Endothelial cell of hepatic sinusoid (primary cell): Measurements from ENCODE around the gene XG.
"Not testable (repeated sequence)": the region's sequence is repeated elsewhere in the genome, so short reads cannot be mapped to it uniquely, and the experiment has no call there.

Experiments used
- in situ Hi-C: cut with HindIII; loops from 2 replicates; pipeline ENCODE4 v1.10.0; 2017; ENCODE audit warnings: low sequenced_read_pairs

XG gene

GRCh38 chrX:2774776-2775175 lies 22.9 kb downstream of the XG start:
- in situ Hi-C loops = no loop called here

- in situ Hi-C loops = not testable (repeated sequence)
Observed at GRCh38 chrX:2780472-2781225, 28.8 kb downstream of the XG start.

GRCh38 chrX:2781226-2781571 lies 29.4 kb downstream of the XG start:
- in situ Hi-C loops = no loop called here

GRCh38 chrX:2781698-2782097 lies 29.9 kb downstream of the XG start:
- in situ Hi-C loops = no loop called here

GRCh38 chrX:2782171-2782570 lies 30.3 kb downstream of the XG start:
- in situ Hi-C loops = no loop called here

- in situ Hi-C loops = no loop called here
Observed at GRCh38 chrX:2782778-2783177, 30.9 kb downstream of the XG start.

GRCh38 chrX:2784026-2784425 lies 32.2 kb downstream of the XG start:
- in situ Hi-C loops = no loop called here

GRCh38 chrX:2785538-2785937 lies 33.7 kb downstream of the XG start:
- in situ Hi-C loops = no loop called here

- in situ Hi-C loops = no loop called here
Observed at GRCh38 chrX:2788980-2789379, 37.1 kb downstream of the XG start.

- in situ Hi-C loops = no loop called here
Observed at GRCh38 chrX:2789569-2789968, 37.7 kb downstream of the XG start.

GRCh38 chrX:2793752-2794151 lies 41.9 kb downstream of the XG start:
- in situ Hi-C loops = loop anchor here (5.0 kb wide), 2 partner anchors 59 to 96 kb away; no protein-coding TSS in a partner anchor

GRCh38 chrX:2794336-2794735 lies 42.5 kb downstream of the XG start:
- in situ Hi-C loops = loop anchor here (5.0 kb wide), 2 partner anchors 58 to 97 kb away; no protein-coding TSS in a partner anchor

GRCh38 chrX:2796808-2797207 lies 45.0 kb downstream of the XG start:
- in situ Hi-C loops = not testable (repeated sequence)

GRCh38 chrX:2799369-2799768 lies 47.5 kb downstream of the XG start:
- in situ Hi-C loops = no loop called here

- in situ Hi-C loops = not testable (repeated sequence)
Observed at GRCh38 chrX:2799980-2800379, 48.1 kb downstream of the XG start.

- in situ Hi-C loops = no loop called here
Observed at GRCh38 chrX:2801223-2801622, 49.4 kb downstream of the XG start.

GRCh38 chrX:2802376-2803090 lies 50.7 kb downstream of the XG start:
- in situ Hi-C loops = not testable (repeated sequence)

- in situ Hi-C loops = not testable (repeated sequence)
Observed at GRCh38 chrX:2803486-2803885, 51.6 kb downstream of the XG start.

- in situ Hi-C loops = not testable (repeated sequence)
Observed at GRCh38 chrX:2804106-2804843, 52.4 kb downstream of the XG start.

GRCh38 chrX:2804858-2805257 lies 53.0 kb downstream of the XG start:
- in situ Hi-C loops = not testable (repeated sequence)

- in situ Hi-C loops = no loop called here
Observed at GRCh38 chrX:2811271-2811670, 59.4 kb downstream of the XG start.
